DMS79 treated with DMSO at 0.1 percent for 48 hours (cell line): ENCODE measurements around the gene STK16.

Experiments
- DNase-seq: peaks from one replicate; lab custom pipeline; 2025; lab: John Stamatoyannopoulos, UW

Gene STK16

DNA sequence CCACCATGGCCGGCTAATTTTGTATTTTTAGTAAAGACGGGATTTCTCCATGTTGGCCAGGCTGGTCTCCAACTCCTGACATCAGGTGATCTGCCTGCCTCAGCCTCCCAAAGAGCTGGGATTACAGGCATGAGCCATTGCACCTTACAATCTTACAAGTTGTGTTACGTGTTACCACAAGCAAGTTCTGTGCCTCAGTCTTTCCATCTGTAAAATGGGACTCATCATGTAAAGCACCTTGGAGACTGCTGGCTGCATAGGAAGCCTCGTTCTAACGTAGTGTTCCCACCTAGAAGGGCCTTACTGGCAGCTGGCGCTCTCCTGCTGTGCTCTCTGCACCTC, 43.9 kb downstream of the STK16 start:
- DNase-seq, result no peak

DNA sequence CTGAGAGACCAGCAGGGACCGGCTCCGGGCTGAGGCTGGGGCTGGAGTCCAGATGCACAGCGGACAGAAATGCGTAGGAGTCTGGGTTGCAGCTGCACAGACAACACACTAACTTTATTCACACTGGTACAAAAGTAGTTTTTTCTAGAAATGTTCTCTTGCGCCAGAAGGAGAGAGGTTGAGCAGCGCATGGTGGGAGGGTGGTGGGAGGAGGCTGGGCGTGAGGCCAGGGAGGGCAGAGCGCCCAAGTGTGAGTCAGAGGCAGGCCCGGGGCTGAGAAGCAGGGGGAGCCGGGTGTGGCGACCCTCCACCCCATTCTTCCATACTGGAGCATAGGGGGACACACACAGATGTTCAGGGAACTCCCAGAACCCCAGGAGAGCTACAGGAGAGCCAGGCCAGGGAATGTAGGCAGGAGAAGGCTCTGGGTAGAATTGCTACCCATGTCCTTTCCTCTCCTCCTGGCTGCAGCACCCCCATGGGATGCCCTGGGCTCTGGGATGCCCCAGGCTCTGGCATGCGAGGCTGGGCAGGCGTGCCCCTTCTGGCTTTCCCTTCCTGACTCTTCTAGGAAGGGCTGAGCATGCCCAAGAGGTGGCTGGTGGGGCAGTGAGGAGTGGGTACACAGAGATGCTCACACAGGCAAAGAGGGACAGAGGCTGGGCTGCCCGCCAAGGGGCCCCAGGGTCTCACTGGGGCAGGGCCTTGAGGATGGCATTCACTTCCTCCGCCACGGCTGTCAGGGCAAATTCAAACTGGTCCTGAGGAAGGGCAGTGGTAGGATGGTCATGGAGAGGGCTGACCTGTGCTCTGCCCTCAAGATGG, 44.5 kb downstream of the STK16 start:
- no peak for DNase-seq

DNA sequence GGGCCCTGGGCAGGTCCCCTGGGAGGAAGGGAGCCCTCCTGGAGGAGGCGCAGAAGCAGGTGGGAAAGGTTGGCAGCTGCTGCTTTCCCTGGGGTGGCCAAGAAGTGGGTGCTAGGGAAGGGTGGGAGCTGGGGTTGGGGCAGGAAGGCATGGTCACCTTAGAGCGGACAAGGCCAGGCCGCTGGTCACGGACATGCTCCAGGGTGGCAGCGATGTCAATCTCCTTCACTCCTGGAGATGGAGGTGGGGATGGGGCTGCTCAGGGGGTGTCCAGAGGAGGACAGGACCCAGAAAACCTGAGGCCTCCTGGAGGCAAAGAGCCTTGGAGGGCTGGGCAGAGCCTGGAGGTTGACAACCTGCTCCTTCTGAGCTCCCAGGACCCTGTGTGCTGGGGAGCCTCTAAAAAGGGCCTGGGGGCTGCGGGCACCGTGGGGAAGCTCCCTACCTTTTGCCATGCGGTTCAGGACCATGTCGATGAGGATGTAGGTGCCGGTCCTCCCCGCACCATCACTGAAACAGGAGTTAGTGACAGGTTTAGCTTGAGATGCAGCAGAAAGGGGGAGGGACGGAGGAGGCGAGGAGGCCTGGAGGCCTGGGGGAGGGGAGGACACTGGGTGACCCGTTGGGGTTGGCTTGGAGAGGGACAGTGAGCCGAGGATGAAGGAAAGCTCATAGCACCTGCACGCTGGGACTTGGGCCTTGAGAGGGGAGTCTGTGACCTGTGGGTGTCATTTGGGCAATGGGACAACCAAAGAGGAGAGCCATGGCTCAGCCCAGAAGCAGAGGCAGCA, 45.3 kb downstream of the STK16 start:
- DNase-seq, result no peak

GRCh38 chr2:219291394-219291793, 46.1 kb downstream of the STK16 start:
- DNase-seq, result no peak

GRCh38 chr2:219291910-219292490, 46.7 kb downstream of the STK16 start:
- no peak for DNase-seq

GRCh38 chr2:219292616-219293015, 47.3 kb downstream of the STK16 start:
- DNase-seq, result no peak

- no peak for DNase-seq
Observed at GRCh38 chr2:219293736-219294231, 48.5 kb downstream of the STK16 start.

- peak; percentile 35 for DNase-seq
Observed at GRCh38 chr2:219294356-219295351, 49.4 kb downstream of the STK16 start.

DNA sequence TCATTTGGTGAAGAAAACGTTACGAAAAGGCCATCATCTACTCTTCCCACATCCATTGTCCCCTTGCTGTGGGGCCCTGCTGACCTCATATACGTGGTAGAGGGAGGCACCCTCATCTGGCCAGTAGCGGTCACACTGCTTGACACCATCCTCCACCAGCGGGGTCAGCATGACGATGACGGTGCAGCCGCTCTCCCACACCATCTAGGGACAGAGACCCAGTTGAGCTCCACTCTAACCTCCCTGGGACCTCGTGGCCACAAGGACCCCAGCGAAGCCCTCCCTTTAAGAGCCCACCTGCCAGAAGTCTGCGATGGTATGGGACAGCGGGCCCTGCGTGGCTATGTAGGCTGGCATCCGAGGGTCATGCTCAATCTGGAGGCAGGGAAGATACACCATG, 50.9 kb downstream of the STK16 start:
- no peak for DNase-seq

- no peak for DNase-seq
Observed at GRCh38 chr2:219296631-219297391, 51.5 kb downstream of the STK16 start.

- no peak for DNase-seq
Observed at GRCh38 chr2:219297766-219298456, 52.6 kb downstream of the STK16 start.

GRCh38 chr2:219298759-219299371, 53.6 kb downstream of the STK16 start:
- DNase-seq, result peak; percentile 71

DNA sequence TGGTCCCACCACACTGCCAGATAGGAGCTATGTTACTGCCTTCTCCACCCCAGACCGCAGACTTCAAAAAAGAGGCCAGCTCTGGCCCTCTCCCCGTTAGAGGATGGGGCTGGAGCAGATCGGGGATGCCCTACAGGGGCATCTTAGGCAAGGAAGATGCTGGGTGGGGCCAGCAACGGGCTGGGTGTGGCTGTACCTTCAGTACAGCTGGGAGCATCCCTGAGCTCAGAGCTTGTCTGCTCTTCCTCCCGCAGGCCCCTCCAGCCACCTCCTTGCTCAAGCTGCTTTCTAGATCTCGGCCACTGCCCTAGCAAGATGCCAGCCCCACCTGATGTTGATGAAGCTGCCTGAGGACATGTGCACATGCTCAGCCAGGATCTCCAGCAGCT, 54.1 kb downstream of the STK16 start:
- no peak for DNase-seq
